GM18870 (cell line): ENCODE results near the gene KXD1.
"Not testable (repeated sequence)": the region's sequence is repeated elsewhere in the genome, so short reads cannot be mapped to it uniquely, and the experiment has no call there.

Experiments
- ATAC-seq: cut with Tn5 transposase; IDR thresholded peaks from one replicate; pipeline ENCODE4 v1.9.1; 2021; ENCODE audit warnings: moderate library complexity; ENCODE audit not compliant: unreplicated experiment

Gene KXD1, protein sequence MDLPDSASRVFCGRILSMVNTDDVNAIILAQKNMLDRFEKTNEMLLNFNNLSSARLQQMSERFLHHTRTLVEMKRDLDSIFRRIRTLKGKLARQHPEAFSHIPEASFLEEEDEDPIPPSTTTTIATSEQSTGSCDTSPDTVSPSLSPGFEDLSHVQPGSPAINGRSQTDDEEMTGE

GRCh38 chr19:18557411-18558201 lies at the start of gene KXD1:
Gene KXD1, plus strand, starts transcription at chr19:18557870. Its CDS starts 4,187 bp downstream, at chr19:18562057.
- peak; percentile 85 for ATAC-seq

DNA sequence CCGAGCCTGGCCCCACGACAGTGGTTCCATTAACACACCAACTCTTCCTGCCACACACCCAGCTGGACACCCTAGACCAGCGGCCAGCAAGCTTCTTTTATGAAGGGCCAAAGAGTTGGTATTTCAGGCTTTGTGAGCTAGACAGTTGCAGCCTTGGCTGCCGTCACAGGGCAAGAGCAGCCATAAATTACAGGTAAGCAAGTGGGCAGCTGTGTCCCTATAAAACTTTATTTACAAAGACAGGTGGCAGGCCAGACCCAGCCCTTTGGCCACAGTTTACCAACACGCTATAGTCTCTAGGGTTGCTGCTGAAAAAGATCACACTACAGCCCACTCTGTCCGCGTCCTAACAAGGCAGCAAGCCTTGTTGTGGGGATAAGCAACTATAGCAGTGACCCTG lies 49.1 kb upstream of the KXD1 start:
- ATAC-seq, result no peak

DNA sequence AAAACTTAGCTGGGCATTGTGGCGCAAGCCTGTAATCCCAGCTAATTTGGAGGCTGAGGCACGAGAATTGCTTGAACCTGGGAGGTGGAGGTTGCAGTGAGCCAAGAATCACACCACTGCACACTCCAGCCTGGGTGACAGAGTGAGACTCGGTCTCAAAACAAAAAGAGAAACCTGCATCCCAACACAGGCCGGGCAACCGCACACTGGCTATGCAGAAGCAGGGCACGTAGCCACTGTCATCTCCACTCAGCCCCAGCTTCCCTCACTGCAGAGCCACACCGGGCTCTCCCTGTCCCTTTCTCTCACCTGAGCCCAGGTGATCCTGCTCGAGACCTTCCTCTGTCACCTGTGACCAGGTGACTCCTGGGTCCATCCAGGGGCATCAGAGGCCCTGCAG lies 47.5 kb upstream of the KXD1 start:
- ATAC-seq, result no peak

DNA sequence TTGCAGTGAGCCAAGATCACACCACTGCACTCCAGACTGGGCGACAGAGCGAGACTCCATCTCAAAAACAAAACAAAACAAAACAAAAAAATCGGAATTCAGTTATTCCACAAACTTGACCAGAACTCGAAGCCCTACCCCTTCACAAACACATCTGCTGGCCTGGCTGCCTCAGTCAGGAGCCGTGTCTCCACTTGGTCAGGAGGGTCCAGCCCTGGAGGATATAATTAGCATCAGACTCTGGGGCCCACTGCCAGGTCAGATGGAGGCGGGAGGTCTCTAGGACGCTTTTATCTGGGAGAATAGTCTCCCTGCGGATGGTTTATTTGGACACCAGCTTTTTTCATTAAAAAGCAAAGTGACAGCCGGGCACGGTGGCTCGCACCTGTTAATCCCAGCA lies 43.8 kb upstream of the KXD1 start:
- no peak for ATAC-seq

DNA sequence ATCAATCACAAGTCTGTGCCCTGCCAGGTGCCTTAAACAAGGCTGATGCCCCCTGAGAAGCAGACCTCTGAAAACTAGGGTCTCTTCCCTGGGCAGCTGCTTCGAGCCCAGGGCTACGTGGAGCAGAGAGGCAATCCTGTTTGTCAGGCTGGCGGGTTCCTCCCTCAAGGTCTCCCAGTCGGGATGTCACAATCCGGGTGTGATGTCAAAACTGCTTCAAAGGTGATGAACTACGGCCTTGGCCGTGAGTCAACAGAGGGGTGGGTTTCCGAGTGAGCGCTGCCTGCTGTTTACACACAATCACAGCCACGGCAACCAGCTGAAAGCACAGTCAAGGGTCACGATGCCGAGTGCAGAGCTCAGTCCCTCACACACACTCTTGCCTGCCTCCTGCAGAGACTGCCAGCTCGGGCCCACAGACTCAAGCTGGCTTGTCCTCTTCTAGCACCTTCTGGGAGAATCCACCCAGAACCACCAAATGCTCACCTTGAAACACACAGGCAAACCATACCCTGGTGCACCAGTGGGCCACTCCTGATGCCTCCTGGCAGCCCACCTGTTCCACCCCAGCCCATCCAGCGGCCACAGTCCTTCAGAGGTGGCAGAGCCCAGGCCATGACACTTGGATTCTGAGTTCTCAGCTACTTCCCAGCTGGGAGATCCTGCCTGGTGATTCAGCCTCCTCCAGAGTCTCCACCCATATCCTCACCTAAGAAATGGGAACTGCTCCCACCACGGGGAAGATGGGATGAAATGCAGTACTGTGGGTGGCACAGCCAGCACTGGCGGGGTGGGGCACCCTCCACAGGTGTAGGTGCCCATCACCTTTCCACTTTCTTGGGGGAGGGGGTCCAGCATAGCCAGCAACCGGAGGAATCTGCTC lies 42.6 kb upstream of the KXD1 start:
- ATAC-seq, result no peak

GRCh38 chr19:18515959-18516358 lies 41.7 kb upstream of the KXD1 start:
- no peak for ATAC-seq

GRCh38 chr19:18517606-18518005 lies 40.1 kb upstream of the KXD1 start:
- no peak for ATAC-seq

GRCh38 chr19:18518639-18519038 lies 39.0 kb upstream of the KXD1 start:
- ATAC-seq, result no peak

- ATAC-seq, result no peak
Measured at GRCh38 chr19:18519962-18520847, 37.5 kb upstream of the KXD1 start.

DNA sequence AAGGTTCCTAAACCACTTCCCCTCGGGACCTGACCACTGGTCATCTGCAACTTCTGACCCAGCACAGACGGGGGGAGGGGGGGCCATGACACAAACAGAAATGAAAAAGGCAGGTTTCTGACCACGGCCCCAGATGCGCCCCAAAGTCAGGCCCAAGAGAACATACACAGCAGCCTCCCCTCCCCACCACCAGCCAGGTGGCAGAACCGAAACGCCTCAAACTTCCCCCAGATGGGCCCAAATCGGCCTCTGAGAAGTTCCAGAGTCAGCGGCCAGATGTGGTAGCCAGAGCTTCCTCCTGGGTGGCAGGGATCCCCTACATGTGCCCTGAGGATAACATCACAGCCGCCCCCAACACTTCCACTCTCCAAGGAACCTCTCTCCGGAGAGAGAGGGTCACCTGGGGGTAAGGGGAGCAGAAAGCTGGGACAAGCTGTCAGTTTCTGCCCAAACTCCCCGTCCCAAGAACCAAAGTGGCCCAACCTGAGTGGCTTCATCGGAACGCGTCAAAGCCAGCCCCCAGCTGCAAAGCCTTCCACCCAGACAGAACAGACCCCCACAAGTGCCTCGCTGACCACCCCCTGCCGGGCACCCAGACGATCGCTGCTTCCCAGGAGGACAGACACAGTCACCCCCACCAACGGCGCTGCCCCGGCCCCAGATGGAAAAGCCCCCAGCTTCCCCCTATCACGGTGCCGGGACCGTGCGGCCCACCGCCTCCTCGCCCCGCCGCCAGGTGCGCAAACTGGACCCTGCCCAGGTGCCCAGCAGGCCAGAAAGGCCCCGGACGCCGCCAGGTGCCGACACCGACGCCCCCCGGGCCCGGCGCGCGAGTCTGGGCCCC lies 36.6 kb upstream of the KXD1 start:
- ATAC-seq, result no peak

DNA sequence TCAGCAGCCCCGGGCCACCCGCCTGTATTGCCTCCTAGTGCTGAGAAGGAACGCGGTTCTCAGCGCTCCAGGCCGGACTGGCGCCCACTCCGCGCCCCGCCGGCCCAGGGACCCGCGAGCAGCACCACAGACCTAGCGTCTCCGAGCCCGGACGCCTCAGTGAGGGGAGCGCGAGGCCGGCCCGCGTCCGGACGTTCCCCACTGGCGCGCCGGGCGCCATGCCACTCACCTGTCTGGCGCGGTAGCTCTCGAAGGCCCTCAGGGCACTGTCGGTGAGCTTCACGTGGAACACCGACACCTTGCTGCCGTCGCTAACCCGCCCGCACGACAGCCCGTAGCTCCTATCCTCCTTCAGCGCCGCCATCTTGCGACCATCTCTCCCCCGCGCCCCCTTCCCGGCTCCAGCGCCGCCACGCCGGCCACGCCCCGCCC lies 36.0 kb upstream of the KXD1 start, which contains the start of gene ELL:
ELL (minus strand) TSS at position 379 of the 432 bp plus-strand sequence; CDS start at position 364, 15 bp downstream.
- peak; percentile 1 for ATAC-seq

GRCh38 chr19:18522124-18522861 lies 35.4 kb upstream of the KXD1 start:
- peak; percentile 84 for ATAC-seq

DNA sequence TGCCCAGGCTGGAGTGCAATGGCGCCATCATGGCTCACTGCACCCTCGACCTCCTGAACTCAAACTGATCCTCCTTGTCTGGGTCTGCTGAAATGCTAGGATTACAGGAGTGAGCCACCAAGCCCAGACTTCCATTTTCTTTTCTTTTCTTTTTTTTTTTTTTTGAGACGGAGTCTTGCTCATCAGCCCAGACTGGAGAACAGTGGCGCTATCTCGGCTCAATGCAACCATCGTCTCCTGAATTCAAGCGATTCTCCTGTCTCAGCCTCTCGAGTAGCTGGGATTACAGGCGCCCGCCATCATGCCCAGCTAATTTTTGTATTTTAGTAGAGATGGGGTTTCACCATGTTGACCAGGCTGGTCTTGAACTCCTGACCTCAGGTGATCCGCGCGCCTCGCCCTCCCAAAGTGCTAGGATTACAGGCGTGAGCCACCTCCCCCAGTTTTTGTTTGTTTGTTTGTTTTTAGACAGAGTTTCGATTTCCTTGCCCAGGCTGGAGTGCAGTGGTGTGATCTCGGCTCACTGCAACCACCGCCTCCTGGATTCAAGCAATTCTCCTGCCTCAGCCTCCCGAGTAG lies 34.7 kb upstream of the KXD1 start:
- ATAC-seq, result not testable (repeated sequence)

DNA sequence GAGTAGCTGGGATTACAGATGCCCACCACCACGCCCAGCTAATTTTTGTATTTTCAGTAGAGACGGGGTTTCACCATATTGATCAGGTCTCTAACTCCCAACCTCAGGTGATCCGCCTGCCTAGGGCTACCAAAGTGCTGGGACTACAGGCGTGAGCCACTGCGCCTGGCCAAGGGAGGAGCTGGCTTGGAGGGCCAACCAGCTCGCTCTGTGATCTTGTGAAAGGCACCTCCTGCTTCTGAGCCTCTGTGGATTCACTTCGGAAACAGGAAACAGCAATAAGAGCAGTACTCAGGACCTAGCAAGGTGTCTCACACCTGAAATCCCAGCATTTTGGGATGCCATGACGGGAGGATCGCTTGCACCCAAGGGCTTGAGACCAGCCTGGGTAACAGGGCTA lies 33.8 kb upstream of the KXD1 start:
- ATAC-seq, result no peak

GRCh38 chr19:18526316-18526715 lies 31.4 kb upstream of the KXD1 start:
- ATAC-seq, result no peak

DNA sequence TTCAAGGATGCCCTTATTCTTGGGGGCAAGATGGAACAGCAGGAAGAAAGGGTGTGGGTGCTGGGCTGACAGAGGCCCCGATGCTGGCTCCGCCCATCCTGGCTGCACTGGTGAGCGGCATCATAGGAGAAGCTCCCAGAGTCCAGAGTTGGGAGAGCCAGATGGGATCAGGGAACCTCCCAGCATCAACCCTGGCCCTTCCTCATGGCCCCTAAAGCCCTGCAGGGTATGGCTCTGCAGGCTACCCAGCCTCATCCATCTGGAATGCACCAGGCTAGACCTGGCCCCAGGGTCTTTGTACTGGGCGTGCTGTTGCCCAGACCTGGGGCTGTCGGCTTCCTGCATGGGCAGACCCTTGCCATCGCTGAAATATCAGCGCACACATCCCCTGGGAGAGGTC lies 27.9 kb upstream of the KXD1 start:
- no peak for ATAC-seq

- ATAC-seq, result no peak
Measured at GRCh38 chr19:18531485-18531884, 26.2 kb upstream of the KXD1 start.

- ATAC-seq, result no peak
Measured at GRCh38 chr19:18532168-18532890, 25.3 kb upstream of the KXD1 start.
